ENCODE results near the gene CD200. TPM values are rescaled to one million over a fixed set of nuclear protein-coding genes. Genes with fewer than 3 reads are reported as not detected.
A peak's percentile ranks its signal among the peaks of the same experiment; 100 is the strongest.

Gene CD200
- total and polyA plus RNA-seq, 10 of the 15 experiments (the other 5 are each of a cell fraction or from before 2014, with no cell fraction given) = 21.2 to 84.3 (median 33.2) TPM

GRCh38 chr3:112365035-112365434, 32.1 kb downstream of the CD200 start (continued):
- TF ChIP-seq EP300 (IDR thresholded peaks at IDR 0.05; ENCODE audit: borderline replicate concordance in 1 of 2, control insufficient read depth in 1 of 2, low read depth in 2 of 2, low read length in 2 of 2) (peak in 1 of 2 experiments; percentile 38; a peak in 1 of 4 replicates), HDAC2 (IDR thresholded peaks at IDR 0.05) (no peak), IKZF1 (conservative IDR thresholded peaks at IDR 0.05) (peak; percentile 59), RUNX3 (IDR thresholded peaks at IDR 0.05; ENCODE audit: low read length) (no peak), ZBED1 (IDR thresholded peaks at IDR 0.05; ENCODE audit: borderline replicate concordance) (no peak), CHD2 (IDR thresholded peaks at IDR 0.05; ENCODE audit: borderline replicate concordance, low read depth, low read length) (no peak), BCL11A (IDR thresholded peaks at IDR 0.05; ENCODE audit: low read depth, low read length) (0 out of 2 replicates have a peak, but pooled peaks have one; percentile 30), ATF7 (IDR thresholded peaks at IDR 0.05; ENCODE audit: low read depth) (peak; percentile 91), NR2F1 (conservative IDR thresholded peaks at IDR 0.05) (peak; percentile 66; the same call in 1 of the 2 replicates), MYC (IDR thresholded peaks at IDR 0.05; ENCODE audit: insufficient read depth, insufficient read length, insufficient replicate concordance, low read length, severe bottlenecking) (no peak)

GRCh38 chr3:112365636-112366035, 32.7 kb downstream of the CD200 start:
- intact Hi-C loops (cut with micrococcal nuclease; ENCODE audit: unreplicated experiment) = loop anchor here (2.0 kb wide), 1 partner anchor 41 kb away; no protein-coding TSS in a partner anchor

More at GRCh38 chr3:112365636-112366035, 32.7 kb downstream of the CD200 start:
- Histone ChIP-seq H3K4me1 (ENCODE audit: control insufficient read depth, insufficient read depth, low read length) (peaks cover 29% of the 10 kb centered on the region), H4K20me1 (ENCODE audit: control insufficient read depth, insufficient read depth) (no peaks in the 10 kb centered on the region), H3K27me3 (replicated peaks in 1 of 2; ENCODE audit: control insufficient read depth in 2 of 2, insufficient read depth in 2 of 2, low read length in 1 of 2) (no peaks in the 10 kb centered on the region), H2AFZ (ENCODE audit: control insufficient read depth, low read depth, low read length) (no peak overlapping the region), H3K4me2 (ENCODE audit: control insufficient read depth, insufficient read depth) (no peak overlapping the region), H3K9me3 (replicated peaks; ENCODE audit: control insufficient read depth, insufficient read depth, low read length) (no peaks in the 10 kb centered on the region), H3K9ac (ENCODE audit: control insufficient read depth, insufficient read depth, low read length) (no peak overlapping the region), H3K27ac (ENCODE audit: control insufficient read depth, insufficient read depth) (peak overlapping the region; percentile 15; the same call in 1 of the 2 replicates), H3K4me3 (no peak overlapping the region), H3K36me3 (ENCODE audit: control insufficient read depth in 2 of 2, insufficient read depth in 2 of 2, low read length in 1 of 2) (peaks cover 0 to 13% of the 10 kb centered on the region in 2 experiments; a peak in 2 of 4 replicates), H3K79me2 (ENCODE audit: control insufficient read depth, insufficient read depth, low read length) (no peaks in the 10 kb centered on the region)
- in situ Hi-C loops (cut with MboI) = no loop called here
- ChIA-PET POLR2A (interaction anchor here (1.0 to 4.2 kb wide), 5 partner anchors 9 to 68 kb away, joined by 3 to 29 read pairs (median 6); partner anchors contain the start of gene CD200), CTCF (interaction anchor here (1.5 to 2.3 kb wide), 3 partner anchors 11 to 57 kb away, joined by 3 to 10 read pairs (median 5); no protein-coding TSS in a partner anchor), RAD21 (ENCODE audit: unreplicated experiment) (interaction anchor here (0.9 to 4.9 kb wide), 9 partner anchors 15 to 254 kb away, joined by 3 to 43 read pairs (median 12); partner anchors contain the start of gene CD200), SMC1A (ENCODE audit: uncharacterized antibody, unreplicated experiment) (interaction anchor here (1.0 to 6.7 kb wide), 9 partner anchors 9 to 90 kb away, joined by 3 to 99 read pairs (median 9); partner anchors contain the start of gene CD200)
- ATAC-seq (peak; percentile 5; the same call in 1 of the 3 replicates), DNase-seq (ENCODE audit: low read depth, low spot score) (no peak), FAIRE-seq (no peak)
- no peak for TF ChIP-seq NR2C1 (IDR thresholded peaks at IDR 0.05)
- 0 out of 2 replicates have a peak, but pooled peaks have one; percentile 3 for TF ChIP-seq NFIC (IDR thresholded peaks at IDR 0.05; ENCODE audit: low read depth, low read length)
- no peak for TF ChIP-seq MYC (IDR thresholded peaks at IDR 0.05; ENCODE audit: insufficient read depth, insufficient read length, insufficient replicate concordance, low read length, severe bottlenecking)
- TF ChIP-seq IRF5 (IDR thresholded peaks at IDR 0.05; ENCODE audit: borderline replicate concordance) = no peak
- WGBS (ENCODE audit: insufficient coverage, insufficient replicate concordance, low lambda C conversion rate, missing lambda C conversion rate) = 37% methylated on average over 3 of the region's 3 CpGs
- BruUV-seq (replicated peaks) = no TSS peak

All from GM12878 (cell line).